ENCODE data around the gene CDR2L.
"Not testable (repeated sequence)": the region's sequence is repeated elsewhere in the genome, so short reads cannot be mapped to it uniquely, and the experiment has no call there.

The CDR2L gene

DNA sequence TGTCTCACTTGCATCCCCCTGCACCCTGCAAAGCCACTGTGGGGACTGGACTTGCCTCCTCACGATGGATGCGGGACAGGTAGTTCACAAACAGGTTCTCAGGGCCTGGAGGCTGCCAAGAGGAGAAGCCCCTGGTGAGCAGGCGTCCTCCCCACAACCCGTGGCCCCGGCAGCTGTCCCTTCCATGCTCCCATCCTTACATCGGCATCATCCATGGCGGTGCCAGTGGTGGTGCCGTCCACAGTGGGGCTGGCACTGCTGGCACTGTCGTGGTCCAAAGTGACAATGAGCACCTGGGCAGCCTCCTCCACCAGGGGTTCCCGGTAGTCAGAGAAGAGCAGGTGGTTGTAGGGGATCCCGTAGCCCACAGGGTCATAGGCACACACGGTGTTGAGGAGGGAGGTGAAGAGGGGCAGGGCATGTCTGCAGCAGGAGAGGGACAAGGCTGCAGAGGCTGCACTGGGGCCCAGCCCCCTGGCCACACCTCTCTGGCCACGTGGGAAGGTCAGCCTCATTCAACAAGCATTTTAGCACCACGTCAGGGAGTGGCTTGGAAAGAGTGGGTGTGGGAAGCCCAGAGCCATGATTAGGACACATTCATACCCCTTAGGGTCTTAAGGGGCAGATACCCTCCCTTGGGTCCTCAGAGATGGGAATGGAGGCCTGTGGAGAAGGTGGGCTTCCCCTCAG, 27.5 kb upstream of the CDR2L start:
- no peak for DNase-seq (ENCODE audit: low read depth)

DNA sequence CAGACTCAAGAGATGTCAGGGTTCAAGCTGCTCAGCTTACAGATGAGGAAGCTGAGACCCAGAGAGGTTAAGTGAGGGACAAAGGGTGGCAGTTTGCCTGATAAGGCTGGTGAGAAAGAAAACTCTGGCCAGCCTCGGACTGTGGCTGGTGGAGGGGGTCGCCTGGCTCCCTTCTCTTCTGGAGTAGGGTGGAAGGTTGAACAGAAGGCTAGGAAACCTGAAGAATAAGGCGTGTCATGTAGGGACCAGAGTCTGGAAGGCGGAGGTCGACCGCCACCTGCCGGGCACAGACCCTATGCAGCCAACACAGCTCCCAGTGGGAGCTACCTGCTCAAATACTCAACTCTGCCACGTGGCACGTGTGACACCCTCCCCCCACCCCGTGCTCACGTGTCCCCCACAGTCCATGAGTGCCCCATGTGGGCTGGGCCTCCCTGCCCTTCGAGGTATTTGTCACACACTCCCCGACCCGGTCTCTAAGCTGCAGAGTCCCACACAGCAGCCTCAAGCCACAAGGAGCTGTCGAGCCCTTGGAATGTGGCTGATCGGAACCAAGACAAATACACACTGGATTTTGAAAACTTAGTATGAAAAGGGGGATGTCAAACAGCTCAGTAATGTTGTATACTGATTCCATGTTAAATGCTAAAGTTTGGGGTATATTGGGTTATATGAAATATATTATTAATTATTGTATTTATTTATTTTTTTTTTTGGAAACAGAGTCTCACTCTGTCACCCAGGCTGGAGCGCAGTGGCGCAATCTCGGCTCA, 26.7 kb upstream of the CDR2L start:
- DNase-seq (ENCODE audit: low read depth): no peak

DNA sequence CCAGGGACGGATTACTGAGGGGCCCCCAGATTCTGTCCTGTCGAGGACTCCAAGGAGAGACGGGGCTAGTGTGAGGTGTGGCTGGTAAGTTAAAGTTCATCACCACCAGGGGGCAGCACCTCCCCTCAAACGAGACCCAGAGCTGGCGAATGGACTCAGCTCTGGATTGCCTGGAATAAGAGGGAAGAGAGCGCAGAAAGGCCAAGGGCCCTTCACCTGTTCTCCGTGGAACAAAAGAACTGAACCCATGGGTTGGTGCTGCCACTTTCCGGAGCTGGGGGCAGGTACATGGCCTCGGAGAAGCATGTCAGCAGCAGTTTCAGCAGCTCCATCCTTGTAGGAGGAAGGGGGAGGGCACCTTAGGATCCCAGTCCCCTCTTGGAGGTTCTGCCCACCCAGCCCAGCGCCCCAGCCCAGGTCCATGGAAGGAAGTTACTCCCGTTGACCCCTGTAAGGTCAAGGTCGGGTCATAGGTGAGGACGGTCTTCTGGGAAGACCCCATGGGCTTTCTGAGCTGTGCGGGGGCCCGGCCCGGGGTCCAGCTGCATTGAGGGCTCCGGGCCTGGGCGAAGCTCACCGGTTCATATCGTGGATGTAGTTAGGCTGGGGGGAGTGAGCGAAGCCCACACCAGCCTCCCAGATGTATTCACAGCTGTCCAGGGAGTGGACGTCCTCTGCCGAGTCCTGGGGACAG, 25.6 kb upstream of the CDR2L start:
- DNase-seq (ENCODE audit: low read depth): peak; percentile 76

DNA sequence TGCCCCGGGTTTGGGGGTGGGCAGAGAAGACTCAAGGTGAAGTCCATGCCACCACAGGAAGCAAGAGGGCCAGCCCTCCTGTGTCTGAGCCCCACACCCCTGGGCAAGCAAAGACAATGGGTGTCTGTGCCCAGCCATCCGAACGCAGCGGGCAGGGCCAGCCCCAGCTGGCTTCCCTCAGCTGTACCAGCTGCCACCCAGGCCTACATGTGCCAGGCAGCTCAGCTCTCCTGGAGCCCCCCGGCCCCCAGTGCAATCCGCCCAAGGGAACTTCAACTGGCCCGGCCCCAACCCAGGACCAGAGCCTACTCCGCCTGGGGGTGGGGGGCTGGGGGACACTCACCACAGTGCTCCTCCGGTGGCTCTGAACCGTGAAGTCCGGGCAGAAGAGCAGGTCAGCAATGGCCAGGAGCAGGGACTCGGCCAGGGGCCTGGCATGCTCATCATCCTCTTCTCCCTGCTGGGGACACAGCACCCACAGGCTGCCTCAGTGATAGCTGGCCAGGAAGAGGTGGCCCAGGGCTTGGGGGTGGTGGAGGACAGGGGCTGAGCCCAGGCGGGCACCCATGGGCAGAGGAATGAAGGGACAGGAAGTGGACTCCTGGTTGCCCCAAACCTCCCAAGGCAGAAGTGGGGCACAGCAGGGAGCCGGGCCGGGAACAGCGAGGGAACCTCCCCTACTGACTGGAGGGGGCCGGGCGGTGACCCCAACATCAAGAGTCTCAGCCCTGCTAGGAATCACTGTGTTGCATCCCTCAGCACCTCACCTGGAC, 24.6 kb upstream of the CDR2L start:
- no peak for DNase-seq (ENCODE audit: low read depth)

DNA sequence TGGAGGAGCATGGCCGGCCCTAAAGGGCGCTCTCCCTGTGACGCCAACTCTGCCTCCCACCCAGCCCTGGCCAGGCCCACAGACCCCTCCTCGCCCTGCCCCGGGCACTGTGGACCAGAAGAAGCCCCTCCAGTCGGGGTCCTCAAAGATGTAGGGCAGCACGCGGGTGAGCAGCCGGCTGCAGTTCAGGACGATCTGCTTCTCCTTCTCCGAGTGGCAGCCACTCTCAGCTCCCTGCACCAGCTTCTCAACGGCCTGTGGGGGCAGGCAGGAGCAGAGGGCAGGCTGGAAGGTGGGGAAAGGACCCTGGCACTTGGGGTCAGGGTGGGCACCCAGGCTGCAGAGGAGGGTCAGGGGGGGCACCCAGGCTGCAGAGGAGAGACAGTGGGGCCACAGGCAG, 23.8 kb upstream of the CDR2L start:
- no peak for DNase-seq (ENCODE audit: low read depth)

DNA sequence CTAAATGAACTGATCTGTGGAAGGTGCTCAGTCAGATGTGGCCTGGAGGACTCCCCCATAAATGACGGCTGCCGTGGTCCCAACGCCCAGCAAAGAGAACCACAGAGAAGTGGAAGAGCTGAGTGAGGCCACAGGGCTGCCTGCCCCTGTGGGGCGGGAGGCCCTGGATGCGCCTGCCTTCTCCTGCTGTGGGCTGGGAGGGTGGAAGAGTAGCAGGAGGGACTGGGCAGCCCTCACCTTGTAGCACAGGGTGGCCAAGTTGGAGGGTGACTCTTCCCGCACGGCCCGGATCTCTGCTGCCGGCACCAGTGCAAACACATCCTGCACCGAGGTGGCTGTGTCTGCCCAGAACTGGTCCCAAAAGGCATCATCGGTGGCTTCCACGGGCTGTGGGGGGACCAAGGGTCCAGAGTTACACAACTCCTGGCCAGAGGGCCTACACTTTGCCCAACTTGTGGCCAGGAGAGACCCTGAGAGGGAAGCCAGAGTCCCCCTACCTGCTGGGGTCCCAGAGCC, 23.1 kb upstream of the CDR2L start:
- no peak for DNase-seq (ENCODE audit: low read depth)

DNA sequence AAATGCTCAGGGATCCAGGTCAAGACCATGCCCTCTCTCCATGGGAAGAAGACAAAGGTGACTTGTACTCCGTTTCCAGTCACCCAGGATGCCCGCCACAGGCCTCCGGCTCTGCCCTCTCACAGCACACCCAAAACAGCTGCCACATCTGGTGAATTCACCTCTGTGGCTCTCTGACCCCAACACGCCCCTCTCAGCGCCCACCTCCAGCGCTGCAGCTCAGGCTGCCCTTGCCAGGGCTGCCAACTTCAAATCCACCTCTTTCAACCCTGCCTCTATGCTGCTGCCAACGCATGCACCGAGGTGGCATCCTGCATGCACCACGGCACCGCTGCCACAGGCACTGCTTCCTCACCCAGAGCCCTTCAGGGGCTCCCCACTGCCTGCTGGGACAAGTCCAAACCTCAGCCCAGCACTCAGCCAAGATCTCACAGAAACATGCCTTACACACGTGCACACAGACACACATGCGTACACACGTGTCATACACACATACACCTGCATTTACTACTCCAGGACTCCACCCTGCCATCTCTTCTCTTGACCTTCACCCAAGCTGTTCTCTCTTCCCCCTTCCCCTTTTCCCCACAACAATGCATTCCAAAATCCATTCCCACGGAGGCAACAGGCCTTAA, 22.3 kb upstream of the CDR2L start:
- no peak for DNase-seq (ENCODE audit: low read depth)

DNA sequence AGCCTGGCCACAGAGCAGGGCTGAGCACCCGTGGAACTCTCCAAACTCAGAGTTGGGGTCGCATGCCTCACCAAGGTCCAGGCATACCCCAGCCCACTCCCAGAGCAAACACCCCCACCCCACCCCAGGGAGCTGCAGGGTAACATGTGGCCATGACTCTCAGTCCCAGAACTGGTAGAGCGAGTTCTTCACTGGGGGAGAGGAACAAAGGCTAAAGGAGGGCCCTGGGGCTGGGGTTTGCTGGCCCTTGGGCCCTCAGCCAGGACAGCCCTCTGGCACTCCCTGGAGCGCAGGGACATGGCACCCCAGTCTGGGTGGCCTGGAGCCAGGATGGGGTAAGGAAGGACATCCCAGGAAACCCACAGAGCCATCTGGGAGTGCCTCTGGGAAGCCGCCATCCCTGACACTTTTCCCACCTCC, 19.1 kb upstream of the CDR2L start:
- no peak for DNase-seq (ENCODE audit: low read depth)

DNA sequence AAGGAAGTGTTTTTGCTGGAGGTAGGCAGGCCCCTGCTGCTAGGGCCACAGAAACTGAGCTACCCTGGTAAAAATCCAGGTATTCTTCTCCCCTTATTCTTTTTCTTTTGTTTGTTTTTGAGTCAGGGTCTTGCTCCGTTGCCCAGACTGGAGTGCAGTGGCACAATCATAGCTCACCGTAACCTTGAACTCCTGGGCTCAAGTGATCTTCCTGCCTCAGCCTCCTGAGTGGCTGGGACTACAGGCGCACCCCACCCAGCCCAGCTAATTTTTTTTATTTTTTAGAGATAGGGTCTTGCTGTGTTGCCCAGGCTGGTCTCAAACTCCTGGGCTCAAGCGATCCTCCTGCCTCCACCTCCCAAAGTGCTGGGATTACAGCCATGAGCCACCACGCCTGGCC, 17.9 kb upstream of the CDR2L start:
- DNase-seq (ENCODE audit: low read depth): not testable (repeated sequence)

DNA sequence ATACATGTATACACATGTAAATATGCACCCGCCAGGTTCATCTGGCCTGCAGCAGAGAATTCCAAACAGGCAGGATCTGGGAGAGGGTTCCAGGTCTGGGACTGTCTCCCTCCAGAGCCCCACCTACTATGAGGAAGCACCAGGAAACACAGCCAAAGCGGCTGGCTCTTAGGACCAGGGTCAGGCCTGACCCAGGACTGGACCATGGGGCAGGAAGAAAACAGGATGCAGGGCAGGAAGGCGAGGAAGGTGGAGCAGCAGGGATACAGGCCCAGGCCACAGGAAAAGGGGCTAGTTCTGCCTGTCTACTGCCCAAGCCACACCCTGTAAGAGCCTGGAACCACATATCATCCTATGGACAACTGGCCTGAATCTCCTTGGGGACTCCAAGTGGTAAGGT, 17.0 kb upstream of the CDR2L start:
- no peak for DNase-seq (ENCODE audit: low read depth)

DNA sequence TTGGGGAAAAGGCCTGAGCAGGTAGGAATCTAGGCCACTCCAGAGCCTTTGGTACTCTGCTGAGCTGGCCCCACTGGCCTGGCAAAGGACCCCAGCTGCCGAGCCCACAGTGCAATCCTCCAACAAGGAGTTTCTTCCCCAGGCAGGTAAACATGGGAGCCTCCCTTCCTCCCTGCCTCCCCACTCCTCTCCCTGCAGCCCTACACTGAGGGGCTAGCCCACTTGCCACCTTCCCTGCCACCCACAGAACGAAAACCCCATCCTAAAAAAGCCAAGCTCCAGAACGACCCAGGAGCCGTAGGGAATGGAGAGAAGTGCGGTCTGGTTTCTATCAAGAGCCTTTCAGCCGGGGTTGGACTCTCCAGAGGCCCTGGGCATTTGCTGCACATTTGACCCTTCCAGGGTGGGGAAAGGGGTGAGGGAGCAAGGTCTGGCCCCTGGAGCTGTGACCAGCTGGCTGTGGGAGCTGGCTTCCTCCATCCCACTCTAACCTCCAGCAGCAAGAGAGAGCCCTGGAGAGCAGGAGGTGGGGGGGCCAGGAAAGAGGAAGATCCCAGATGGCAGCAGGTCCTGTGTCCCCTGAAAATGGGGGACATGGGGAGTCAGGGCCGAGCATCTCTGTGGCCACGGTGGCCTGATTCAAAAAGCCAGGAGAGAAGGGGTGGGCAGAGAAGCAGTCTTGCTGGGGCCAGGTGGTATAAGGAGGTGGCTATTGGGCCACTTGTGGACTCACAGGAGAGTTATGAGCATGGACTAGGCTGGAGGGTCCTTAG, 16.2 kb upstream of the CDR2L start:
- no peak for DNase-seq (ENCODE audit: low read depth)

DNA sequence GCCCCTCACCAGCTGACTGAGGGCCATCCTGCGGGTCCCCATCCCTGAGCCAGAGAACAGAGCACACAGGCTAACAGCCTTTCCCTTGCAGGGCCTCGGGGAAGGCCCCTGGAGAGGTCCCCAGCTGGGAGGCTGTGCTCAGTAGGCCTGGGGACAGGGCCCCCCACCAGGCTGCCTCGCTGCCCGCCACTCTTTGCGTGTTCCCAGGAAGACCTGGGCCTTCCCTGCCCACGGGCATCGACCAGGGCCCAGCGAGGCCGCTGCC, 15.7 kb upstream of the CDR2L start:
- DNase-seq (ENCODE audit: low read depth): no peak

DNA sequence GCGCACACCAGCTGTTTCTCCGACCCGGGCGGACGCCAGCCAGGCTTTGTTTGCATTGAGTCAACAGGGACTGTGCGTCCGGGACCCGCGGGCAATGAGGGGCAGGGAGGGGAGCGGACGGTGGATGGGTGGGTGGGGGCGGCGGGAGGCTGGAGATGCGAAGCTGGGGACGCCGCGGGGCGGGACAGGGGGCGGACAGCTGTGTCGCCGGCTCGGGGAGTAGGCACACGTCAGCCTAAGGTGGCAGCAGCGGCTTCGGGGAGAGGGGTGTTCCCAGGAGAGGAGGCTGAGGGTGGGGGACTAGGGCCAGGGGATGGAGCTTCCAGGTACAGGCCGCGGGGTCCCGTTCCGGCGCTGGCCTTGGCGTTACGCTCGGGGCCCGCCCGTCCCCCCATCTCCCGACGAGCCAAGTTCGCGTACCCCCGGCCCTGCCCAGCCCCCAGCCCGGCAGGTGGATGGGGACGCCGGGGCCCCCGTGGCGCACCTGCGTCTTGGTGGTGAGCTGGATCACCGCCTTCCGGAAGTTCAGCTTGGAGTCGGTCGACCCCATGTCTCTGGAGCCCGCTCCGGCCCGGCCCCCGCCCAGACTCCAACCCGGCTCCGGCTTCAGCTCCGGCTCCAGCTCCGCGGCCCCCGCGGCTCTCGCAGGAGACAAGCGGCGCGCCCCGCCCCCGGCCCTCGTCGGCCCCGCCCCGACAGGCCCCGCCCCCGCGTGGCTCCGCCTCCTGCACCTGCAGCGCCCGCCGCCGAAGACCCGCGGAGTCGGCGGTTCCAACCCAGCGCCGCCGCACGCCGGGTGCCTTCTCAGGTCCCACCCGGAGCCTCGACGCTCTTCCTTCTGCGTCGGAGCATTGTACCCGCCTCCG, 15.1 kb upstream of the CDR2L start, which contains the start of gene HID1:
HID1 (minus strand) TSS at position 653 of the 866 bp plus-strand sequence; CDS start at position 550, 103 bp downstream.
- DNase-seq (ENCODE audit: low read depth): peak; percentile 72

DNA sequence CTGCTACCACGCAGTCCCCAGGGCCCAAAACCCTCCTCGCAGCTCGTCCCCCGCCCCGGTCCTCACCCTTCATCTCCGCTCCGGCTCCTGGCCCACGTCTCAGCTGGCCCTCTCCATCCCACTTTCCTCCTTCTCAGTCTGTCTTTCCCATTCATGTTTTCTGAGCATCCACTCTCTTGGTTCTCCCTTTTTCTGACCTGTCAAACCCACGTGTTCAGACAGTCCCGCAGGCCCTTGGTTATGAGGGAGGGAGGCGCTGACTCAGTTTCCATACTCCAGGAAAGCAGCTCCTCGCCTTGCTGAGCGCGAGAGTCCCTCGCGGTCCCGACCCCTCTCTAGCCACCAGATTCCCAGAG, 14.5 kb upstream of the CDR2L start:
- DNase-seq (ENCODE audit: low read depth): no peak

DNA sequence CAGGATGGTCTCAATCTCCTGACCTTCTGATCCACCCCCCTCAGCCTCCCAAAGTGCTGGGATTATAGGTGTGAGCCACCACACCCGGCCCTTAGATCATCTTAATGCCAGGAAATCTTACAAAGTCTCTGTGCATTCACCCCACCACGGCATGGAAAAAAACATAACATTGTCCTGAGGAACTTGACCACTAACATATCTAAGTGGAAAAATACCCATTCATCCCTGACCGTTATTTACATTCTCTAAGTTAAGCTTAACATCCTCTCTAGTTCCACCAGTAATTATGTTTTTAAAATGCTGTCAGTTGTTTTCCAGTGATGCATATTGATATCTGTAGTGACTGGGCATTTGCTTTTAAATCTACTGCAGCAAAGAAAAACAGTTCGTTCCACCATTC, 11.5 kb upstream of the CDR2L start:
- no peak for DNase-seq (ENCODE audit: low read depth)

DNA sequence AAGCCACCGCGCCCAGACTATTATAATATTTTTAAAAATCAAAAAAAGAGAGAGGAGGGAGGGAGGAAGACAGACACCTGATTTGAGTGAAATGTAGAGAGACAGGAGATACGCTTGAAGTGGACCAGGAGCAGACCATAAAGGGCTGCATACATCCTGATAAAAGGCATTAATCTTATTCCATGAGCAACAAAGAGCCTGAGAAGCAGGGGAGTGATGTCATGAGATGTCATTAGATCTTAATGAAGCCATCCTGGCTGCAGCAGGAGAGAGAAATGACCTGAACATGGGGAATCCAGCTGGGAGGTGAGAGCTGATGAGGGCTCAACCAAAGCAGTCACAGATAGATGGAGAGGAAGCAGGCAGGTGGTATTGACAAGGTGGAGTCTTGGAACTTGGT, 9.6 kb upstream of the CDR2L start:
- no peak for DNase-seq (ENCODE audit: low read depth)

DNA sequence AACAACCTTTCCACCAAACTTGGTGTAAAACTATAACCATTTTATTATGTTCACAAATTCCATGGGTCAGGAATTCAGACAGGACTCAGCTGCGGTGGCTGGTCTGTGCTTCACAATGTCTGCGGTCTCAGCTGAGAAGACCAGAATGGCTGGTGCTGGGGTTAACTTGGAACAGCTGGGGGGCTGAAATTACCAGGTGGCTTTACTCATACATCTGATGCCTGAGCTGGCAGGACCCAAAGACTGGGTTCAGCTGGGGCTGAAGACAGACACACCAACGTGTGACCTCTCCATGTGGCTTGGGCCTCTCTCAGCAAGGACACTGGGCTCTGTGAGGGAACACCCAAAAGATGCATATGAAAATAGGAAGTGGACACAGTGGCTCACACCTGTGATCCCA, 9.2 kb upstream of the CDR2L start:
- no peak for DNase-seq (ENCODE audit: low read depth)

DNA sequence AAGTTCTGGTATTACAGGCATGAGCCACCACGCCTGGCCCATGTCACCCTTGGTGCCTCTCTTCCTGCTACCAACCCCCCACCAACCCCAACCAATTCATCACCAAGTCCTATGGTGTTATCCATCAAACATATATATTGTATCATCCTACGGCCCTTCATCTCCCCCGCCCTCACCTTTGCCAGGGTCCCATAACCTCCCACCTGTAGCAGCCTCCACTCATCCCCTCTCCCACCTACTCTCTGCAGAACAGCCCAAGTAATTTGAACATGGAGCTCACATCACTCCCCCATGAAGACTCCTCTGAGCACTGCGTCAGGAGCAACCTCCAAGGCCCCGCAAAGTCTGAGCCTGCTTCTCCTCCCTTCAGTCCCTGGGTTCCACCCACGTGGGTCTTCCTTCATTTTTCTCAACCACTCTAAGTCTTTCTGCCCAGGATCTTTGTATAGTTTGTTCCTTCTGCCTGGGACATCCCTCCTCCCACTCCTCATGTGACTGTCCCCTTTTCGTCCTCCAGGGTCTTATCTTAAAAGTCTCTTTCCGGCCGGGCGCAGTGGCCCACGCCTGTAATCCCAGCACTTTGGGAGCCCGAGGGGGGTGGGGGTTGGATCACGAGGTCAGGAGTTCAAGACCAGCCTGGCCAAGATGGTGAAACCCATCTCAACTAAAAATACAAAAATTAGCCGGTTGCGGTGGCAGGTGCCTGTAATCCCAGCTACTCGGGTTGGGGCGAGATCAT, 7.9 kb upstream of the CDR2L start:
- no peak for DNase-seq (ENCODE audit: low read depth)

DNA sequence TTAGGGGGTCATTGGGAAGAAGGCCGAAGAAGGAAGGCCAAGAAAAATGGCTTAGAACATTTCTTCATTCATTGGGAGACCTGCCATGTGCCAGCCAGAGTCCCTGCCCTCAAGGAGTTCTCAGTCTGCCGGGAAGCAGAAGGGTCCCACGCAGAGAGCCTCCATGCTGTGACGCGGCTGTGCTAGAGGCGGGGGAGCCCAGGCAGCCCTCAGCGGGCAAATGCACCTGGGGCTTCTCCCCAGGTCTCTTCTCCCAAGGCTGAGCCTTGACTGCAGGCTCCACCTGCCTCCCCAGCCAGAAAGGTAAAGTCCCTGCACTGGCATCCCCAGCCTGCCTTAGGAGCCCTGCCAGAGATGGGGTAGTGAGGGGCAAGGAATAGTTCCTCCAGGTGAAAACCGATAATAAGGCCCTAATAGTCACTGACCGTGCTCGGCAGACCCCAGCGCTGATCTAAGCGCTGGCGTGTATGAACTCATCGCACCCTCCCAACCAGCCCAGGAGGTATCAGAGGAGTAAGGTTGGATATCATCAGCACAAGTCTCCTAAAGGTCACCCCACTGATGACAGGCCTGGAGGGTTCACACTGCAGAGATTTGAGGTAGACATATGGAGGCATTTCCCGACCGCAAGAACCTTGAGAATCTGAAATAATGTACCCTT, 6.0 kb upstream of the CDR2L start:
- no peak for DNase-seq (ENCODE audit: low read depth)

All from stimulated activated CD8-positive, alpha-beta memory T cell treated with anti-CD3 and anti-CD28 coated beads, Interleukin-15, amount 100 ng/mL, for 24 hours (primary cell).